Measurements from ENCODE around the gene TNNT3.
A peak's percentile ranks its signal among the peaks of the same experiment; 100 is the strongest.
"Not testable (repeated sequence)": the region's sequence is repeated elsewhere in the genome, so short reads cannot be mapped to it uniquely, and the experiment has no call there.

Gene TNNT3

GRCh38 chr11:1881442-1882264, 37.9 kb upstream of the TNNT3 start:
- peak; percentile 34 for DNase-seq

GRCh38 chr11:1882265-1883238, 37.0 kb upstream of the TNNT3 start:
- peak; percentile 92 for DNase-seq

GRCh38 chr11:1883346-1884302, 35.9 kb upstream of the TNNT3 start:
- DNase-seq: no peak

- DNase-seq: no peak
These were observed 35.2 kb upstream of the TNNT3 start for GRCh38 chr11:1884303-1884700.

GRCh38 chr11:1886551-1886950, 33.0 kb upstream of the TNNT3 start:
- not testable (repeated sequence) for DNase-seq

GRCh38 chr11:1887451-1888346, 31.8 kb upstream of the TNNT3 start:
- peak; percentile 16 for DNase-seq

GRCh38 chr11:1888347-1888753, 31.2 kb upstream of the TNNT3 start:
- DNase-seq: peak; percentile 8

- no peak for DNase-seq
These were observed 30.7 kb upstream of the TNNT3 start for GRCh38 chr11:1888811-1889210.

GRCh38 chr11:1889224-1889930, 30.1 kb upstream of the TNNT3 start:
- peak; percentile 88 for DNase-seq

GRCh38 chr11:1889941-1890855, 29.3 kb upstream of the TNNT3 start:
- peak; percentile 45 for DNase-seq

- peak; percentile 25 for DNase-seq
These were observed 28.4 kb upstream of the TNNT3 start for GRCh38 chr11:1890856-1891830.

GRCh38 chr11:1891831-1892115, 27.7 kb upstream of the TNNT3 start, which contains the start of gene PRR33:
PRR33 (minus strand) TSS chr11:1891895; CDS start chr11:1890584, 1,311 bp downstream.
- no peak for DNase-seq

GRCh38 chr11:1892116-1892515, 27.4 kb upstream of the TNNT3 start:
- DNase-seq: no peak

- no peak for DNase-seq
These were observed 26.9 kb upstream of the TNNT3 start for GRCh38 chr11:1892558-1892957.

GRCh38 chr11:1893581-1894359, 25.7 kb upstream of the TNNT3 start:
- DNase-seq: no peak

- DNase-seq: no peak
These were observed 24.7 kb upstream of the TNNT3 start for GRCh38 chr11:1894759-1895158.

- DNase-seq: no peak
These were observed 23.0 kb upstream of the TNNT3 start for GRCh38 chr11:1896468-1896867.

GRCh38 chr11:1896923-1897322, 22.6 kb upstream of the TNNT3 start:
- DNase-seq: no peak
